Gastroesophageal sphincter (tissue), 4 donors: Measurements from ENCODE around the gene AADAC. TPM values are rescaled to one million over a fixed set of nuclear protein-coding genes. Genes with fewer than 3 reads are reported as not detected.
"Not testable (repeated sequence)": the region's sequence is repeated elsewhere in the genome, so short reads cannot be mapped to it uniquely, and the experiment has no call there.

Experiments used
- ATAC-seq: fragments of 150-250 bp; one replicate; pipeline ENCODE4 v1.9.1; 2016; ENCODE audit warnings: mild to moderate bottlenecking, moderate library complexity
- H3K27ac ChIP-seq, 4 donors: fragments of 200-600 bp; sonication (generic) in 3 of 4; 1 replicate in 3 of 4; 2 replicates in 1 of 4; pipeline ENCODE4 v1.5.1; 2016 to 2019
- H3K27me3 ChIP-seq: fragments of 200-600 bp; sonication (generic); one replicate; pipeline ENCODE4 v1.5.1; 2019
- H3K36me3 ChIP-seq, 2 donors: fragments of 200-600 bp; sonication (generic); one replicate each; pipeline ENCODE4 v1.5.1; 2019; ENCODE audit warnings: control low read depth in 1 of 2
- H3K4me1 ChIP-seq, 3 donors: fragments of 200-600 bp; sonication (generic); 1 replicate in 2 of 3; 2 replicates in 1 of 3; pipeline ENCODE4 v1.5.1; 2016 to 2019; ENCODE audit warnings: control low read depth in 2 of 3
- H3K4me3 ChIP-seq, 2 donors: fragments of 200-600 bp; sonication (generic); one replicate each; pipeline ENCODE4 v1.5.1; 2019; ENCODE audit warnings: mild to moderate bottlenecking in 1 of 2, moderate library complexity in 1 of 2
- H3K9me3 ChIP-seq, 3 donors: fragments of 200-600 bp; sonication (generic); one replicate each; pipeline ENCODE4 v1.5.1; 2017 to 2019; ENCODE audit warnings: control low read depth in 2 of 3
- EP300 ChIP-seq: sonication (generic); formaldehyde crosslinking; IDR thresholded peaks from one replicate; pipeline ENCODE4 v1.6.1; 2017; ENCODE audit warnings: antibody characterized with exemption, mild to moderate bottlenecking
- POLR2A ChIP-seq, 2 donors: fragments of 450-650 bp; IDR thresholded peaks; one replicate each; pipeline ENCODE4 v1.6.1; 2017; ENCODE audit warnings: antibody characterized with exemption in 2 of 2, mild to moderate bottlenecking in 2 of 2, moderate library complexity in 1 of 2
- POLR2AphosphoS5 ChIP-seq: sonication (generic); formaldehyde crosslinking; IDR thresholded peaks from one replicate; pipeline ENCODE4 v1.6.1; 2017; ENCODE audit warnings: antibody characterized with exemption
- WGBS, 2 donors: methylation state at CpG; one replicate each; pipeline ENCODE4 v1.1.5; 2018; ENCODE audit warnings: low coverage in 1 of 2; 5-methylcytosine and 5-hydroxymethylcytosine counted together
- total RNA-seq, 4 donors: library from RNA; depleted of rRNA; stranded (reverse); fragments of >200 nt; gene quantifications; one replicate each; pipeline ENCODE4 v1.1.0, GENCODE V29; 2016
- TF ChIP-seq, protein P1 (sequence below), 4 experiments: fragments of 200-600 bp in 2 of 4; fragments of 450-650 bp in 2 of 4; sonication (generic) in 1 of 4; IDR thresholded peaks; one replicate each; pipeline ENCODE4 v1.5.1; 2017 to 2019; ENCODE audit warnings: antibody characterized with exemption in 4 of 4, mild to moderate bottlenecking in 2 of 4, moderate library complexity in 2 of 4

AADAC gene
- total RNA-seq, 4 donors from 2014 or later, result 0.40 TPM; not detected in 3

DNA sequence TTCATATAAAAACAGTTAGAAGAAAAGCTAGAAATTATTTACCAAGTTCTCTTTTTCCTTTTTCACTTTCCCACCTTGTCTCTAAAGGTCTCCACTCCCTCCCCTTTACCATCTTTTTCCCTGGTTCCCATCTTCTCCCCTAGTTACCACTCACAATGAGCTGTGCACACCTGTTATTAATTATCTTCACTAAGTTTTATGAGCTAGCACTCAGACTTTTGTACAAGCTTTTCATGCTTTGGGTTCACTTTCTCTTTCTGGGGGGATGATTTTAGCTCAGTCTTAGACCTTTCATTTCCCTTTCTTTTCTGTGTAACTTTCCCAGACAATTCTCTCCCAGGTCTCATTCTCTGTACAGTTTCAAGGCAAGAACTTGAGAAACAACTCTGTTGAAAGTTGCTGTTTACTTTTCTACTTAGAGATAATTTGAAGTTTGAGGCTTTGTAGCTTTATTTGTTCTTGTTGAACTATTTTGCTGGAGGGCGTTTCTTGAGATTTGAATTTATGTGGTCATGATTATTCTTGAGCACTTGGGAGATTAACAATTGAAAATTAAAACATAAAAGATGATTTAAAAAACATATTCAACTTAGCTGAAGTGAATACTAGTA, 24.0 kb upstream of the AADAC start:
- Histone ChIP-seq H3K4me3 (no peak overlapping the region), H3K27me3 (no peaks in the 10 kb centered on the region), H3K36me3 (no peaks in the 10 kb centered on the region), H3K27ac (no peak overlapping the region), H3K4me1 (no peaks in the 10 kb centered on the region), H3K9me3 (no peaks in the 10 kb centered on the region)
- no peak for ATAC-seq
- 67 to 87% methylated on average over 1 of the region's 1 CpG for WGBS, 2 donors
- TF ChIP-seq EP300, result no peak
- no peak for TF ChIP-seq POLR2AphosphoS5
- TF ChIP-seq POLR2A (IDR thresholded peaks at IDR 0.05), result no peak
- TF ChIP-seq, protein P1, sequence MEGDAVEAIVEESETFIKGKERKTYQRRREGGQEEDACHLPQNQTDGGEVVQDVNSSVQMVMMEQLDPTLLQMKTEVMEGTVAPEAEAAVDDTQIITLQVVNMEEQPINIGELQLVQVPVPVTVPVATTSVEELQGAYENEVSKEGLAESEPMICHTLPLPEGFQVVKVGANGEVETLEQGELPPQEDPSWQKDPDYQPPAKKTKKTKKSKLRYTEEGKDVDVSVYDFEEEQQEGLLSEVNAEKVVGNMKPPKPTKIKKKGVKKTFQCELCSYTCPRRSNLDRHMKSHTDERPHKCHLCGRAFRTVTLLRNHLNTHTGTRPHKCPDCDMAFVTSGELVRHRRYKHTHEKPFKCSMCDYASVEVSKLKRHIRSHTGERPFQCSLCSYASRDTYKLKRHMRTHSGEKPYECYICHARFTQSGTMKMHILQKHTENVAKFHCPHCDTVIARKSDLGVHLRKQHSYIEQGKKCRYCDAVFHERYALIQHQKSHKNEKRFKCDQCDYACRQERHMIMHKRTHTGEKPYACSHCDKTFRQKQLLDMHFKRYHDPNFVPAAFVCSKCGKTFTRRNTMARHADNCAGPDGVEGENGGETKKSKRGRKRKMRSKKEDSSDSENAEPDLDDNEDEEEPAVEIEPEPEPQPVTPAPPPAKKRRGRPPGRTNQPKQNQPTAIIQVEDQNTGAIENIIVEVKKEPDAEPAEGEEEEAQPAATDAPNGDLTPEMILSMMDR (IDR thresholded peaks at IDR 0.05), result no peak

DNA sequence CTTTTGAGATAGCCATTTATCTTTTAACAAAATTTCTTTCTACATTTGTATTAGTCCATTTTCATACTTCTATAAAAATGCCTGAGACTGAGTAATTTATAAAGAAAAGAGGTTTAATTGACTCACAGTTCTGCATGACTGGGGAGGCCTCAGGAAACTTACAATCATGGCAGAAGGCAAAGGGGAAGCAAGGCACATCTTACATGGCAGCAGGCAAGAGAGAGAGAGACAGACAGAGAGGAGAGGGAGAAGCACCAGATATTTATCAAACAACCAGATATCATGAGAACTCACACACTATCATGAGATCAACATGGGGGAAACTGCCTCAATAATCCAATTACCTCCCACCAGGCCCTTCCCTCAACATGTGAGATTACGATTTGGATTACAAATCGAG, 23.2 kb upstream of the AADAC start:
- not testable (repeated sequence) for H3K9me3 ChIP-seq, H3K27ac ChIP-seq, H3K27me3 ChIP-seq, H3K4me3 ChIP-seq, ATAC-seq, H3K4me1 ChIP-seq, H3K36me3 ChIP-seq
- 91 to 92% methylated on average over 2 of the region's 2 CpGs for WGBS, 2 donors

DNA sequence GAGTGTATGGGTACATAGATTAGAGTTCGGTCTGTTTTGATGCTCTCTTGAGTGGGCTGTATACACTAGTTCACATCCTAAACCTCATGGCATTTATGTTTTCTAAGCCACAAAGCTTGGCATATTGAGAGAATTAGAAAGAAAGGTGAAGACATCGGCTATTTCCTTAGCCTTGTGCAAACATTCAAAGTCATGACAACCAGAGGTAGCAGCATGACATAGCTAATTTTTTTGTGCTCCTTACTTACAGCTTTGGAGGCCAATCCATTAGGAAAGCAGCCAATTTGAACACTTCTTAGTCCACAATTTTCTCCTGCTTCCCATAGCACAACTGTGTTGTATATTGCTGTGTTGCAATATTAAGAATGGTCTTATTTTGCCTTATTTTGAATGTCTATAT, 21.5 kb upstream of the AADAC start:
- TF ChIP-seq POLR2AphosphoS5 (no peak), POLR2A (IDR thresholded peaks at IDR 0.05) (no peak), EP300 (no peak)
- TF ChIP-seq, protein P1 (IDR thresholded peaks at IDR 0.05), result no peak
- Histone ChIP-seq H3K4me1 (no peaks in the 10 kb centered on the region), H3K4me3 (no peak overlapping the region), H3K9me3 (no peaks in the 10 kb centered on the region), H3K27ac (no peak overlapping the region), H3K36me3 (no peaks in the 10 kb centered on the region), H3K27me3 (no peaks in the 10 kb centered on the region)
- WGBS, 2 donors, result 87 to 89% methylated on average over 2 of the region's 2 CpGs
- ATAC-seq, result no peak

DNA sequence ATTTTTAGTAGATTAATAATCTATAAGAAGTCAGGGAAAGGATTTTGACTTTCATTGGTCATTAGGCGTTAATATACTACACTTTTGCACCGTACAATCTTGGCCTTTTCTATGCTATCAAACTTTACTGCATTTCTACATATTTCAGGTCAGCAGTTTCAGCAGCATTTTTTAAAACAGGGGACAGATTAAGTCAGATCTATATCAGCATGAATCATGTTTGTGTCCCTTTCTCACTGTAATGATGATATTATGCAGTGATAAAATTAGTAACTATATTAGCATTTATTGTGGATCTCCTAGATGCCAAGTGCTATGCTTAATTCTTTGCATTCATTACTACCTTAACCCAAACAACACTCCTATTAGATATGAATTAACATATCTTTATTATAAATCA, 20.3 kb upstream of the AADAC start:
- no peak for ATAC-seq
- Histone ChIP-seq H3K4me1 (no peaks in the 10 kb centered on the region), H3K4me3 (no peak overlapping the region), H3K27ac (no peak overlapping the region), H3K27me3 (no peaks in the 10 kb centered on the region), H3K9me3 (no peaks in the 10 kb centered on the region), H3K36me3 (no peaks in the 10 kb centered on the region)
- 62 to 85% methylated on average over 2 of the region's 2 CpGs for WGBS, 2 donors
- TF ChIP-seq, protein P1 (IDR thresholded peaks at IDR 0.05), result no peak
- TF ChIP-seq POLR2A (IDR thresholded peaks at IDR 0.05), result no peak
- TF ChIP-seq EP300, result no peak
- TF ChIP-seq POLR2AphosphoS5, result no peak

DNA sequence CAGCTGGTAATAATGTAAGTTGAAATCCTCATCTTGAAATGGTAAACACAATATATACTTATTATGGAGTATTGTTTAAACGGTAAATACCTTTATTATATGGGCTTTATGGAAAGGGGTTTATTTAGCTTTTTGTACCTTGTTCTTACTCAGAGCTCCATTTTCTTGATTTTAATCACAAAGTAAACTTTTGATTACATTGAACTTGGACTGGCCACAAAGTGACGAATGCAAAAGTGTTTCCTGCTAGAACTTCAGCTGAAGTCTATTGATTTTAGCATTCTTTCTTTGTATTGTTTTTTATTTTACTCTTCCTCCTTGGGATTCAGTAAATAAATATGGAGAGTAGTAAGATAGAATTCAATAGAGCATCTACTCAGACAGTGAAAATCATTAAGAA, 19.8 kb upstream of the AADAC start:
- H3K36me3 ChIP-seq, result no peaks in the 10 kb centered on the region
- no peaks in the 10 kb centered on the region for H3K9me3 ChIP-seq
- no peak for ATAC-seq
- H3K27me3 ChIP-seq, result no peaks in the 10 kb centered on the region
- no peak overlapping the region for H3K27ac ChIP-seq
- TF ChIP-seq POLR2AphosphoS5 (no peak), POLR2A (IDR thresholded peaks at IDR 0.05) (no peak)
- TF ChIP-seq, protein P1 (IDR thresholded peaks at IDR 0.05), result no peak
- 93 to 95% methylated on average over 2 of the region's 2 CpGs for WGBS, 2 donors
- no peaks in the 10 kb centered on the region for H3K4me1 ChIP-seq
- H3K4me3 ChIP-seq, result no peak overlapping the region
